T47D (cell line): ENCODE results near the gene SYTL3.

Source experiments
- DNase-seq, 2 experiments: peaks; one replicate each; pipeline versions ENCODE4 v3.0.0 to v3.0.0-alpha.2; 2011 to 2012; ENCODE audit warnings: low read depth in 1 of 2, low spot score in 1 of 2
- JUND ChIP-seq: IDR thresholded peaks from 2 replicates; pipeline ENCODE4 v1.6.1; 2012; ENCODE audit warnings: low read depth
- in situ Hi-C: cut with HindIII; loops from 2 replicates; pipeline ENCODE4 v1.10.0; 2016; ENCODE audit warnings: low sequenced_read_pairs, low pct_unique_long_range_greater_than_20kb

The SYTL3 gene

DNA sequence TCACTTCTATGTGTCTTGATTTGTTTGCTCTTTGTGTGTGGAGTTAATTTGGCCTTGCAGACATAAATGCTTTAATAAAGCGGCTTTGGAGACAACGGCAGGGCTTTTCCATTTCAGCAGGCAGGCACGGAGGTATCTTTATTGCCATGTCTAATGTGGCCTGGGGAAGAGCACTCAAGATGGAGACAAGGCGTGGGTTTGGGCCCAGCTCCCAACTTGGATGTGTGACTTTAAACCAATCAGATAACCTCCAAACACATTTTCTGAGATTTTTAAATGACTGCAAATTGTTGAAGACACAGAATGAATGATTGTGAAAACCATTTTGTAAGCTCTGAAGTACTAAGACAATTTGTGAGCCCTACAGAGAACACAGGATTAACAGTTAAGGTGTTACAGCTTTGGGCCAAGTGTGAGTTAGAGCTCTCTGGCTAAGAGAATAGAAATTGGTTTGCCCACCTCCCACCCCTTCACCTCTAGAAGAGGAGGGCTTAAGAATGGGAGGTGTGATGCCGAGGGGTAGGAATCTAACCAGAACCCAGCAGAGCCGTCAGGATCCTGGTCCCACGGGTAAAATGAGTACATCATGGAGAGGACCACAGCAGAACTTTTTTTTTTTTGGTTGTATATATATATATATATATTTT lies 14.3 kb upstream of the SYTL3 start:
- no peak for TF ChIP-seq JUND
- in situ Hi-C loops = no loop called here
- DNase-seq = no peak

DNA sequence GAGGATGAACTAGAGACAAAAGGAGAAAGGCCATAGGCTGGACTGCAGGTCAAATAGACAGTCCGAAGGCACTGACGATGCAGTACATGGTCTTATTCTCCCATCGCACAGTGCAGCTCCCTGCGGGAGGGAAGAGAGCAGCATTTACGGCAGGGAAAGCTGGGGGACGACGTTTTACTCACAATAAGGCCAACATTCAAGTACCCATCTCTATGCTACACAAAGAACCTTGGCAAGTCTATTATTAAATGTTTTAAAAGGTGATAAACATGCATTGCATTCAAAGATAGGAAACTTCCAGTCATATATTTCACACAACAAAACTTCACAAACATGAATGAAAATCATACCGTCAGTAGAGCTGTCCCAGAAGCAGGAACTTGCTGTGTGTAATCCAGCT lies 13.1 kb upstream of the SYTL3 start:
- TF ChIP-seq JUND = no peak
- in situ Hi-C loops = no loop called here
- DNase-seq = no peak

DNA sequence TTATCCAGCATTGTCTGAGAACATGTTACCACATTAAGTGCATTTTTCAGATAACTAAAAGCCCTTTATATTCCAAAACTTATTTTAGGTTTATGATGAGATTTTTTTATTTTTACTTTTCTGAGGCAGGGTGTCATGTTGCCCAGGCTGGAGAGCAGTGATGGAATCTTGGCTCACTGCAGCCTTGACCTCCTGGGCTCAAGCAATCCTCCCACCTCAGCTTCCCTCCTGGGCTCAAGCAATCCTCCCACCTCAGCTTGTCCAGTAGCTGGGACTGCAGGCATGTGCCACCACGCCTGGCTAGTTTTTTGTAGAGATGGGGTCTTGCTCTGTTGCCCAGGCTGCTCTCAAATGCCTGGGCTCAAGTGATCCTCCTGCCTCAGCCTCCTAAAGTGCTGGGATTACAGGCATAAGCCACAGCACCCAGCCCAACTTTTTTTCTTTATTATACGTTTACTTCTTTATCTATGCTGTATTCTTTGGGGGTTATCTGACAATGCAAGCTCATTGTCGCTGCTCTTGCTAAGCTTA lies 11.5 kb upstream of the SYTL3 start:
- no peak for TF ChIP-seq JUND
- DNase-seq = no peak
- in situ Hi-C loops = no loop called here

DNA sequence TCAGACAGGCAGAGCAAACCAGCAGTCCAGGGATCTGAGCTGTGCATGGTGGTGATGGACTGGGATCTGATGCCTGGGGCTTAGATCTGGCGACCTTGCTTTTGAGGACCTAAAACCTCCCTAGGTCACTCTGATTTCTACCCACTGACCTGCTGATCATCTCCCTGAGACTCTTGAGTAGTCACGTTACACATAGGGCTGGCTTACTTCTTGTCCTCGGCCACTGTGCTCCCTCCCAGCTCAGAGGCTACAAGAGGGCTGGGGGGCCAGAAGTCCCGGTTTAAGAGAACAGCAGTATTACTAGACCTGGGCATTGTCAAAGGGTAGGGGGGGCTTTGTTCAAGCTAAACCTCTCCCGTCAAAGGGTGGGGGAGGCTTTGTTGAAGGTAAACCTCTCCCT lies 10.8 kb upstream of the SYTL3 start:
- in situ Hi-C loops = no loop called here
- no peak for DNase-seq
- no peak for TF ChIP-seq JUND

DNA sequence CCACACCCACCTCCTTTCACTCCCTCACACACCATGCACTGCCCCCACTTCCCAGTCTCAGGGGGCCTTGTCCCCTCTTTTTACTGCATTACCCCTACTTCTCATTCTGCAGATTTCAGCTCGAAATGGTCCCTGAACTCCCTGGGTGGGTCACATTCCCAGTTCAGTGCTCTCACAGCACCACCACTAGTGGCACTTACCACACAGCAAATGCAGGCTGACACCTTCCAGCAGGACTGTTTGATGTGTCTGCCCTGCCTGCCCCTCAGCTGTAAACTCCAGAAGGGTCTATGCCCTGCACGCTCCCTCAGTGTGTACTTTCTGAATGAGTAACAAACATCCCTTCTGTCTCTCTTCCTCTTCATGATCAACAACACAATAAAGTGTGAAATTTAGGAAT lies 9.3 kb upstream of the SYTL3 start:
- in situ Hi-C loops = no loop called here
- no peak for DNase-seq
- TF ChIP-seq JUND = no peak

DNA sequence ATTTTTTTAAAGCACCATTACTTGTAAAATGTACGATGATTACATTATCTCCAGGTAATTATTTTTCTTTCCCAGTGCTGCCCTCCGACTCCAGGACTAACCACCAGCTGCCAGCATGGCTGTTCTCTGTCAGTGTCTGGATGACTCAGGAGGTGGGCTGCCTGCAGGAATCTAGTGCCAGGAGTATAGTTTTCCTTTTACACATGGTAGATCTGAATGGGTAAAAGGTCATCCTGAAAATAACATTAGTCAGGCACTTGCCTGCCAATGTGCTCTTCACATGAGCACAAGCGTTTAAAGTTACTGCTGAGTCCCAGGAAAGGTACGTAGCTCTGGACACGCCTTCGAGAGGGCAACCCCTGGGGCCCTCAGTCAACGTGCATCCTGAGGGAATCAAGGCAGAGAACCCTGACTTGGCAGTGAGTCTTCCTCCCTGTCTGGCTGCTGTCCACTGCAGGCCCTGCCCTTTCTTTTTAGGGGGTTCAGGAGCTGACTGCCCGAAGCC lies 7.7 kb upstream of the SYTL3 start:
- in situ Hi-C loops = no loop called here
- no peak for TF ChIP-seq JUND
- no peak for DNase-seq

DNA sequence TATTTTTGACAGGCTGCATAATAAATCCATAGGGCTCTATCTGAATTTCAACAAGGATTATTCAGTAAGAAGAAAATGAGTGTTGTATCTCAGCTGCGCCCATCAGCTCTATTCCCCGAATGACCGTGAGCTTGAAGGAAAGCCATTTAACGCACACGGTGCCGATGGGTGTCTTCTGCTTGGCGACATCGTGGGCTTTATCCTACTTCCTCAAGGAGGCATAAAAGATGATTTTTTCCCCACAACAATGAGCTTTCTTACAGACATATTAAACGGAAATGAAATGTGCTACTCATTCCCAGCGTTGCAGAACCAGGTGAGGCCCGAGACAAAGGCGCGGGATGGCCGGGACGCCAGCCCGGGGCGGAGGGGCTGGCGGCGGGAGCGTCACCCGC lies 6.0 kb upstream of the SYTL3 start:
- in situ Hi-C loops = no loop called here
- no peak for TF ChIP-seq JUND
- DNase-seq = no peak

DNA sequence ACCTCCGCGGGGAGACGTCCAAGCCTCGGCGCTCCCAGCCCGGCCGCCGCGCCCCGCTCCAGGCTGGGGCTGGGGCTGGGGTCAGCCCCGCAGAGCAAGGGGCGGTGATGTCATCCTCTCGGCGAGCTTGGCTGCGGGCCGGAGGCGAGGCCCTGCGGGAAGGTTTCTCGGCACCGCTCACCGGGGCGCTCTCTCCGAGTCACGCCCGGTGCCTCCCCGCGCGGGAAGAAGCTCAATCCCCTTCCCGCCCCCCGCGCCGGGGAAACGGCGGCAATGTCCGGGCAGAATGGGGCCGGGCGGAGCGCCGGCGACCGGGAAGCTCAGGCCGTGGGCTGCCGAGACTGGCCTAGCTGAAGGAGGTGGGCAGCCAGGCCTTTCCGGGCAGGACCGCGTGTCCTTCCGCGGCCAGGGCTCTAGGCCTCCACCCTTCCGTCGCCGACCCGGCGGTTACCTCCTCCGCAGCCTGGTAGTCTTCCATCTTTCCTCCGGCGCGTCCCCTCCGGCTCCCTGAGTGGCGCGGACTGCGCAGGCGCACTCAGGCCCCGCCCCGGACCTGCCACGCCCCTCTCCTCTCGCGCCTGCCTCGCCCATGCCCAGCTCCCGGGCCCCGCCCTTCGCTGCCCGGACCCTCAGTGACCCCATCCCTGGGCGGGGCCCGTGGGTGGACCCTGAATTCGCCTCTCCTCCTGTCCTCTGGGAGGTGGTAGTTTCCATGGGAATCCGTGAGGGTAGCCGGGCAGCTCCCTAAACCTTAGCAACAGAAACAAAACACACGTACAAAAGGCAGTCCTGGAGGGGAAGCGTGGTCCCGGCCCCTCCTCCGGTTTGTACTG lies 5.4 kb upstream of the SYTL3 start, which contains the start of gene DYNLT1:
TSS of gene DYNLT1 (minus strand) at position 513 of the 833 bp plus-strand sequence. CDS start at position 478, 35 bp downstream.
- peak; percentile 81 to 93 for DNase-seq
- in situ Hi-C loops = no loop called here
- no peak for TF ChIP-seq JUND

DNA sequence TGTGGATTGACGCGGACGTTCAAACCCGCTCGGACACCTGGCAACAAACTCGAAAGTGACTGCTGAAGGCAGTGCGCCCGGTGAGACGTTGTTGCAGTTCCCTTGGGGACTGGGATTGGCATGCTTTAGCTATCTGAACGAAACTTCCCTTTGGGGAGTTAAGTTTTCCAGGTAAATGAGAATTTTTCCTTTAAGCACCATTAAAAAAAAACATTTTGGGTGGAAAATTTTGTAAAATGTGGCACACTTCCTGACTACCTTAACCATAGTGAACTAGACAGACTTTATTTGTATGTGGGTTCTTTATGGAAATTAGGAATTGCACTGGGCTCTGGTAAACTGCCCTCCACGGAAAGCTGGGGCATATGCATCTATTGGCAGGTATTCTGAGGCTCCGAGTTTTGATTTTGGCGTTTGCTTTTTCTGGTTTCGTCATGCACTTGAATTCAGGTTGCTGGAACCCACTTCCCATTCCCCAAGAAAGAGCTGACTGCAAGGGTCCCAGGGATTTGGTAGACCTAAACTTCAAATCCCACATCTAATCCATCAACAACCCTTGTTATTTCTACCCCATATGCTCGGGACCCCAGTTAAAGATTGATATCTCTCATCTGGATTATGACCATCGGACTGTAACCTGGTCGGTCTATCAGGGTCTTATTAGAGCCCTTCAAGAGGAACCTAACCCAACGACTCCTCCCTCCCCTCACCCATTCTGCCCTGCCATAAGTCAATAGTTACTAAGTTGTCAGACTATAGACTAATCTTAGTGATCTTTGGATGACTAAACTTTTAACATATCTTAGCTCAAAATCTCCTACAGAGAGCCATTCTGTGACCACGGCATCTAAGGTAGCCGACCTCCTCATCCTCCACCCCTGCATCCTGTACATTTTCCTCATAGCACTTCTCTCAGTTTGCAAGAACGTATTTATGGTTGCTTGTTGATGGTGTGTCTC lies 4.5 kb upstream of the SYTL3 start:
- no peak for TF ChIP-seq JUND
- DNase-seq = no peak
- in situ Hi-C loops = no loop called here

DNA sequence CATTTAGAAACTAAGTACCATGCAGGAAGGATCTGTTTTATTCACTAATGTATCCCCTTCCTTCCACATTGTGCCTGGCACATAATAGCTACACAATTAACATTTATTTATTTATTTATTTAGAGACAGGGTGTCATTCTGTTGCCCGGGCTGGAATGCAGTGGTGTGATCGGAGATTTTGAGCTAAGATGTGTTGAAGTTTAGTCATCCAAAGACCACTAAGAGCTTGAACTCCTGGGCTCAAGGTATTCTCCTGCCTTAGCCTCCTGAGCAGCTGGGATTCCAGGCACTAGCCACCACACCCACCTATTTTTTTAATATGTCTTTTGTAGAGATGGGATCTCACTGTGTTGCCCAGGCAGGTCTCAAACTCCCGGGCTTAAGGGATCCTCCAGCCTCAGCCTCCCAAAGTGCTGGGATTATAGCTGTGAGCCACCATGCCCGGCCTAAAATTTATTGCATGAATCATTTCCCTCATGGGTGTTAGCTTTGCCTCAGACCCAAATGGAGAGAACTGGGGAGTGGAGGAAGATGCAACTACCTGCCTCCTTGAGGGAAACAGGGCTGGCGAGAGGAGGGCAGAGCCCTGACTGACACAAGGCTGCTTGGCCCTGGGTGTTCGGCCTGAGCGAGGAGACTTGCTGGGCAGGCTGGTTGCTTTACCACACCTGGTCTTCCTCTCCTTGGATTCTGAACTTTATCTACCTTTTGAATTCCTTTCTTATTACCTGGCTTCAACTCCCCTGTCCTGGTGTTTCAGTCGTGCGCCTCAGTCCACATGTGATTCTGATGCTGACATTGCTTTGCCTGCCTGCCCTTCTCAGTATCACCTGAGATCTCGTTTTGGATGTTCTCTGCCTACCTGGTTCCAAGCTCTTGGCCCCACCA lies 3.6 kb upstream of the SYTL3 start:
- peak in 1 of 2 experiments; percentile 36 for DNase-seq
- in situ Hi-C loops = no loop called here
- TF ChIP-seq JUND = no peak

DNA sequence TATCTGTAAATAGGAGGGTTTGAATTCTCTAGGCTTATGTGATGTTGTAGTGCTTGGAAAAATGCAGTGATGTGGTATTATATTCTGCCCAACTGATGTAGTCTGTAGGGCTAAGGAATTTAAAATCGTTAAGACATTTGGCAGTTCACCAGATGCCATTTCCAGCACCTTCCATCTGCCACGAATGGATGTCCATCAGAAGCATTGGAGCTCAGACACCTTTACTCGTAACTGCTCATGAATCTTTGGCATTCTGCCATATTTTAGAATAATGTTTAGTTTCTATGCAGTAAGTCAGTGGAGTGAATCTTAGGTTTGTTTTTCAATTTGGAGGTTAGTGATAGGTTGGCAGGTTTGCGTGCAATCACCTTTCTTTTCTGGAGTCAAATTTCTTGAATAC lies 2.4 kb upstream of the SYTL3 start:
- TF ChIP-seq JUND = no peak
- DNase-seq = no peak
- in situ Hi-C loops = no loop called here
